Uterus (tissue), 4 donors: ENCODE measurements around the gene EHBP1L1. TPM values are rescaled to one million over a fixed set of nuclear protein-coding genes. Genes with fewer than 3 reads are reported as not detected.
A peak's percentile ranks its signal among the peaks of the same experiment; 100 is the strongest.

Source experiments
- DNase-seq, 2 donors: peaks; one replicate each; pipeline ENCODE4 v3.0.0-alpha.2; 2019 to 2020
- H3K27ac ChIP-seq, 2 donors: fragments of 200-600 bp; sonication (generic); 1 replicate in 1 of 2; 2 replicates in 1 of 2; pipeline ENCODE4 v1.5.1; 2016 to 2018
- H3K27me3 ChIP-seq, 2 donors: fragments of 200-600 bp; sonication (generic); one replicate each; pipeline ENCODE4 v1.5.1; 2018 to 2019; ENCODE audit warnings: control low read depth in 1 of 2
- H3K36me3 ChIP-seq, 2 donors: fragments of 200-600 bp; sonication (generic); one replicate each; pipeline ENCODE4 v1.5.1; 2019; ENCODE audit warnings: control low read depth in 1 of 2
- H3K4me1 ChIP-seq, 2 donors: fragments of 200-600 bp; sonication (generic); one replicate each; pipeline ENCODE4 v1.5.1; 2018 to 2019; ENCODE audit warnings: control low read depth in 1 of 2
- H3K4me3 ChIP-seq, 2 donors: fragments of 200-600 bp; sonication (generic); 1 replicate in 1 of 2; 2 replicates in 1 of 2; pipeline ENCODE4 v1.5.1; 2018 to 2019; ENCODE audit warnings: mild to moderate bottlenecking in 1 of 2
- H3K9me3 ChIP-seq, 2 donors: fragments of 200-600 bp; sonication (generic); one replicate each; pipeline ENCODE4 v1.5.1; 2019; ENCODE audit warnings: control low read depth in 1 of 2
- CTCF ChIP-seq, 4 experiments: fragments of 200-600 bp in 2 of 4; fragments of 450-650 bp in 2 of 4; sonication (generic) in 2 of 4; IDR thresholded peaks; one replicate each; pipeline ENCODE4 v1.5.1; 2016 to 2019; ENCODE audit warnings: antibody characterized with exemption in 4 of 4, mild to moderate bottlenecking in 2 of 4, moderate library complexity in 1 of 4
- POLR2A ChIP-seq, 2 donors: fragments of 450-650 bp; IDR thresholded peaks; one replicate each; pipeline ENCODE4 v1.6.1; 2016; ENCODE audit warnings: antibody characterized with exemption in 2 of 2, mild to moderate bottlenecking in 1 of 2, moderate library complexity in 1 of 2
- intact Hi-C: fragments of 100-400 bp; cut with DNase I; formaldehyde crosslinking; loops from one replicate; pipeline ENCODE4 v1.15.1; 2023; ENCODE audit warnings: low total_unique reads
- total RNA-seq, 4 donors: library from RNA; depleted of rRNA in 3 of 4; stranded (reverse); fragments of >200 nt in 3 of 4; gene quantifications; one replicate each; pipeline versions ENCODE4 v1.1.0 to v1.2.4, GENCODE V29; 2014 to 2023
- donor health status: DM: yes; HTN: yes; CAD: no.

Gene EHBP1L1
- total RNA-seq, 4 donors from 2014 or later = 44.2 to 159 (median 69.5) TPM

- intact Hi-C loops = no loop called here
- no peaks in the 10 kb centered on the region for H3K9me3 ChIP-seq
- H3K27ac ChIP-seq = peak overlapping the region; percentile 86 to 87
- no peaks in the 10 kb centered on the region for H3K27me3 ChIP-seq
- H3K36me3 ChIP-seq = no peaks in the 10 kb centered on the region
- no peak for DNase-seq
- no peak for TF ChIP-seq CTCF (IDR thresholded peaks at IDR 0.05)
- TF ChIP-seq POLR2A (IDR thresholded peaks at IDR 0.05) = no peak
- peak overlapping the region in 1 of 2 donors; percentile 1 for H3K4me3 ChIP-seq
- peaks cover 0 to 22% of the 10 kb centered on the region in 2 donors for H3K4me1 ChIP-seq
These were observed 36.1 kb downstream of the EHBP1L1 start for GRCh38 chr11:65611758-65612603.

- Histone ChIP-seq H3K4me3 (peak overlapping the region; percentile 68 to 86), H3K9me3 (no peaks in the 10 kb centered on the region)
These were observed 36.8 kb downstream of the EHBP1L1 start for GRCh38 chr11:65612691-65613090.

GRCh38 chr11:65613091-65613928, 37.5 kb downstream of the EHBP1L1 start:
- Histone ChIP-seq H3K4me3 (peak overlapping the region; percentile 68 to 86), H3K4me1 (peaks cover 0 to 22% of the 10 kb centered on the region in 2 donors), H3K36me3 (no peaks in the 10 kb centered on the region), H3K9me3 (no peaks in the 10 kb centered on the region), H3K27ac (peak overlapping the region; percentile 86 to 87), H3K27me3 (no peaks in the 10 kb centered on the region)
- intact Hi-C loops = no loop called here
- peak; percentile 52 to 59 for DNase-seq
- TF ChIP-seq POLR2A (IDR thresholded peaks at IDR 0.05) (no peak), CTCF (IDR thresholded peaks at IDR 0.05) (no peak)

More at GRCh38 chr11:65612691-65613090, 36.8 kb downstream of the EHBP1L1 start:
- intact Hi-C loops = no loop called here
- Histone ChIP-seq H3K36me3 (no peaks in the 10 kb centered on the region), H3K4me1 (peaks cover 0 to 22% of the 10 kb centered on the region in 2 donors), H3K27ac (peak overlapping the region; percentile 86 to 87), H3K27me3 (no peaks in the 10 kb centered on the region)
- no peak for TF ChIP-seq CTCF (IDR thresholded peaks at IDR 0.05)
- TF ChIP-seq POLR2A (IDR thresholded peaks at IDR 0.05) = no peak
- DNase-seq = no peak

- Histone ChIP-seq H3K4me1 (peaks cover 0 to 19% of the 10 kb centered on the region in 2 donors), H3K27ac (peak within 1 kb of the TSS; percentile 86 to 87), H3K27me3 (no peaks in the 10 kb centered on the region), H3K4me3 (peak within 1 kb of the TSS; percentile 87 to 93), H3K36me3 (no peaks in the 10 kb centered on the region), H3K9me3 (no peaks in the 10 kb centered on the region)
- intact Hi-C loops = no loop called here
- TF ChIP-seq POLR2A (IDR thresholded peaks at IDR 0.05) (peak; percentile 48 to 62), CTCF (IDR thresholded peaks at IDR 0.05) (peak in 1 of 4 experiments; percentile 58)
- peak; percentile 100 for DNase-seq
These were observed 39.5 kb downstream of the EHBP1L1 start, which contains the start of gene PCNX3 for GRCh38 chr11:65615229-65615949. PCNX3 (plus strand) TSS chr11:65615776; CDS start chr11:65616312, 536 bp downstream.
